Right renal cortex interstitium (tissue), 3 donors: ENCODE results near the gene HSD3B2. TPM values are rescaled to one million over a fixed set of nuclear protein-coding genes. Genes with fewer than 3 reads are reported as not detected.

Experiments used
- DNase-seq, 3 donors: peaks; one replicate each; pipeline ENCODE4 v3.0.0-alpha.2; 2013; ENCODE audit warnings: low read depth in 3 of 3, low spot score in 2 of 3
- polyA plus RNA-seq, 3 donors: library from polyadenylated mRNA; unstranded; fragments of 120-200 nt; gene quantifications; one replicate each; pipeline ENCODE4 v1.2.1, GENCODE V29; 2013; ENCODE audit not compliant: insufficient read length in 3 of 3

The HSD3B2 gene
- polyA plus RNA-seq, 3 donors, result 1.2 to 1.3 (median 1.2) TPM

DNA sequence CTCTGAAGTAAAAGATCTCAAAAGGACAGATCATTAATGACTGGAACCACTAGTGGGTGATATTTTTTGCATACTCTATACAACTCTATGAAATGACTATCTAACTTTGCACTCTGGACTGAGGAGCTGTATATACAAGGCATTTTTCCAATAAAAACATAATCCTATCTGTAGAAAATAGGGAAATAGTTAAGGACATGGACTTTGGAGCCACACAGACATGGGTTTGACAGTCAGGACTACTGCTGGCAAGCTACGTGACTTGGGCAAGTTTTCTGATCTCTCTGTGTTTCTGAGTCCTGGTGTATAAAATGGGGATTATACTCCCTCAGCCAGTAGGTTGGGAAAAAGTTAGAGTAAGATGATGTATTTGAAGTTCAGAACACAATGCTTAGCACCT lies 20.9 kb upstream of the HSD3B2 start:
- DNase-seq, result no peak

GRCh38 chr1:119396982-119397381 lies 18.0 kb upstream of the HSD3B2 start:
- no peak for DNase-seq

GRCh38 chr1:119397986-119398385 lies 17.0 kb upstream of the HSD3B2 start:
- no peak for DNase-seq

GRCh38 chr1:119404736-119405135 lies 10.2 kb upstream of the HSD3B2 start:
- DNase-seq, result no peak

DNA sequence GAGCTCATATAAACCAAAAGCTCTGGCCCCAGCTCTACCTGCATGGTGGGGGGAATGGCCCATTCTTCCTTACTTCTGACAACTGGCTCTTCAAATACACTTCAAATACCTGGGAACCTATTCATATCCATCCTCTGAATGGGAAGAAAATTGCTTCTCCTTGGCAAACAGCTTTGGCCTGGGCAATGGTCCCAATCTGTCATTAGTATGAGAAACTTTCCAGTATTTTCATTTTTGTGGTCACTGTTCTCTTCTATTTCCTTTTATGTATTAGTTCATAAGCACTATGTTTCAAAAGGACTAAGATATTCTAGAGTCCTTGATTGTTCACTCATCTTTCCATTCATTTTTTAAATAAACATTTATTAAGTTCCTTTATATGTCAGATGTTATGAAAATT lies 5.2 kb upstream of the HSD3B2 start:
- no peak for DNase-seq

- no peak for DNase-seq
Observed at GRCh38 chr1:119410961-119411360, 4.0 kb upstream of the HSD3B2 start.

DNA sequence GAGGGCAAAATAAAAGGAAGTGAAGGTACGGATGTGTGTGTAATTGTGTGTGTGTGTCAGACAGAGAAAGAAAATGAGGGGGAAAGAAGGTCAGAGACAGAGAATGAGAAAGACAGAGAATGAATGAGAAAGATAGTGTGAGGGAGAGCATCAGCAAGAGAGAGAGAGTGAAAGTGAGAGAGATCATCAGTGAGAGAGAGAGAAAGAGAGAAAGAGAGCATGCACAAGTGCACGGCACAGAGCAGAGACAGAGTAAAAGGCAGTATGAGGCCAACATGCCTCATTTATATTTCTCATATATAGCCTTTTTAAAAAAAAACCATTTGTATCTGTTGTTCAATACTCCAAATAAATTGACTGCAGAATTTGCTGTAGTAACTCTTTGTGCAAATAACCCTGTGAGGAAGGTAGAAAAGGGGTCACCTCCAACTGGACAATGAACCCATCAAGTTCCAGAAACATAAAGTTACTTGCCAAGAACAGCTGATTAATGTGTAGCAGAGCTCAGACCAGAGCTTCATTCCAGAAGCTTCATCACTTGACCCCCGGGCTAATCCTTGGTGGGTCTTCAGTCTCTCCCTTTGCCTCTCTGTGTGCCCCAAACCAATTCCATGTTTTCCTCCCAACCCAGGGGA lies 1.2 kb downstream of the HSD3B2 start:
- DNase-seq, result no peak

DNA sequence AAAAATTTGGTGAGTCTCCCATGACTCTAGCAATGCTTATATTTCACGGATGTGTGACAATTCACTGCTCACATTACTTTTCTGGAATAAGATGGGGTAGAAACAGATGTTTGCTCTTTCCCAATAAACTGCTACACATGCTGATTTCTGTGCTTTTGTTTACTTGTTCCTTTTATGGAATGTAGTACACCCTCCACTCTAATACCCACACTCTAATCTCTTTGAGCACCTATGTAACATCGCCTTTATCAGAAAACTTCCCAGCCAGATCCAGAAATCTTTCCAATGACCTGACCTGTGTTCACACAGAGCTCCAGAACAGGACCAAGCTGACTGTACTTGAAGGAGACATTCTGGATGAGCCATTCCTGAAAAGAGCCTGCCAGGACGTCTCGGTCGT lies 4.2 kb downstream of the HSD3B2 start:
- no peak for DNase-seq

DNA sequence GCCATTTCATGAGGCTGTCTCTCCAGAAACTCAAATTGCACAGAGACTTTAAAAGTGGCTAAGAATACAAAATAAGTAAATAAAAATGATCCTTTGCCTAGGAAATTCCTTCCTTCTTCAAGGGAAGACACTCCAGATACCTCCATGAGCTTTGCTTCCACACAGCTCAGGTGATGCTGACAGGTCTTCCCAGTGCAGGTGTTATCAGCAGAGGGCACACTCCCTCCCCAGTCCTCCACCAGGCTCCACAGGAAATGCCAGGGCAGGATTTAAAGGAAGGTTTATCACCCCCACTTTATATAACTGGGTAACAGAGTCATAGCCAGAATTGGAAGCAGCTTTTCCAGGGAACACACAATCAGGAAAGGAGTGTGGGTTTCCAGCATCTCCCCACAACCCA lies 5.7 kb downstream of the HSD3B2 start:
- no peak for DNase-seq

DNA sequence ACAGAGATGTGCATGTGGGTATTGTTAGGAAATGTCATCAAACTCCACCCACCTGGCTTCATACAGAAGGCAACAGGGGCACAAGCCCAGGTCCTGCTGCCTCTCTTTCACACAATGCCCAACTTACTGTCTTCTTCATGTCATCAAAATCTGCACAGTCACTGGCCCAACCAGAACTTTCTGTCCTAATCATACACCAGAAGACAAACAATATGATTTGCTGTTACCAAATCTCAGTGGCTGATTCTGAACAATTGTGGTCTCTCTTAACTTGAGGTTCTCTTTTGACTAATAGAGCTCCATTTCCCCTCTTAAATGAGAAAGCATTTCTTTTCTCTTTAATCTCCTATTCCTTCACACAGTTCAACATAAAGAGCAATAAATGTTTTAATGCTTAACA lies 7.7 kb downstream of the HSD3B2 start:
- DNase-seq, result no peak

DNA sequence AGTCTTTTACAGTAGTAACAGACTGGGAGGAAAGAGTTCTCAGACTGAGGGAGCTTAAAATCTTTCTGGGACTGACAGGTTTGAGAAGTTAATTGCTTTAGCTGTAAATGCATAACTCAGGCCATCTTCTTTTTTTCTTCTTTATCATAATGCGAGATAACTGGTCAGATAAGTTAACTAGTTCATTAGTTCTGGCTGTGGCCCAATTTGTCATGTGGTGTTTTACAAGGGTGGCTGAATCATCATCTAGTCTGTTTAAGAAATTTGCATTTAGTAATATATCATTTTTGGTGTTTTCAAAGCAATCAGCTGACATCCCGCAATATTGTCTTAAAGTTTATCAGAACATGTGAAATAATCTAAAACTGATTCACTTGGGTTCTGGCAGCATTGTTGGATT lies 14.0 kb downstream of the HSD3B2 start:
- no peak for DNase-seq

- DNase-seq, result no peak
Observed at GRCh38 chr1:119429687-119430086, 14.7 kb downstream of the HSD3B2 start.

DNA sequence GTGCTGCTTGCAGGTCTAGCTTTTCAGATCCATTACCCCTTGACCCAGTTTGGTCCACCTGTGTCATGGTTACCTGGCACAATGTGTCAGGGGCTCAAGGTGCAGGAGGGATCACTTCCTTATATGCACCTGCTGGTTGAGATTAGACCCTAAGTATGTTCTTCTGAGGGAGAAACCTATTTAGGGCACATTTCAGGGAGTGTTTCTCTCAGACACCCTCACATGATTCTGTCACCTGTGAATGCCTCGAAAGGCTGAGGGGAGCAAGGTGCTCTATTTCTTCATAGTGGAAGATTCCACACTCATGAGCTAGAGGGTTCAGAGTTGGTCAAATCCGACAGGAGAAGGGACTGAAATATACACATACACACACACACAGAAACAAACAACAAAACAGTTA lies 15.5 kb downstream of the HSD3B2 start:
- no peak for DNase-seq

DNA sequence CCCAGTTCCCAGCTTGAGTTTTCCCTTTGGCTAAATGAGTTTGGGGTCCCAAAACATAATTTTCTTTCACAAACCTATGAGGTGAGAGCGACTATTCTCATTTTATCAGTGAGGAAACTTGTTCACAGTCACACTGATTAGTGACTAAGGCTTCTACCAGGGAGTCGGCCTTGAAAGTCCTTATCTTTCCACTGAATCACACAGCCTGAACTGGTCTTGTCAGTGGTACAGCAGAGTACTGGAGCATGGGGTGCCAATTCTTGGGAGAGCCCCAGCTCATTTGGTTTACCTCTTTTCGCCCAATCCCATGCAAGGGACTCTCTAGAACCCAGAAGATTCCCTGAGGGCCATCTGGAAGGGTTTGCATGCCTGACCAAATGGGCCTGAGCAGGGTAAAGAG lies 16.9 kb downstream of the HSD3B2 start:
- no peak for DNase-seq

GRCh38 chr1:119435052-119435451 lies 20.1 kb downstream of the HSD3B2 start:
- DNase-seq, result no peak

GRCh38 chr1:119438761-119439160 lies 23.8 kb downstream of the HSD3B2 start:
- no peak for DNase-seq

GRCh38 chr1:119440721-119441307 lies 25.9 kb downstream of the HSD3B2 start:
- DNase-seq, result no peak

DNA sequence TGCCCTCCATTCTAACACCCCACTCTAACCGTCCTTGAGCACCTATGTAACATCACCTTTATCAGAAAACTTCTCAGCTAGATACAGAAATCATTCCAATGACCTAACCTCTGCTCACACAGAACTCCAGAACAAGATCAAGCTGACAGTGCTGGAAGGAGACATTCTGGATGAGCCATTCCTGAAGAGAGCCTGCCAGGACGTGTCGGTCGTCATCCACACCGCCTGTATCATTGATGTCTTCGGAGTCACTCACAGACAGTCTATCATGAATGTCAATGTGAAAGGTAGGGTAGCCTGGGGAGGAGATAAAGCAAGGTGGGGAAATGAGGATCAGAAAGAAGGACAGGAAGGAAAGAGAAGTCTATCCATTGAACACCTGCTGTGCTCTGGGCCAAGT lies 27.8 kb downstream of the HSD3B2 start:
- no peak for DNase-seq

DNA sequence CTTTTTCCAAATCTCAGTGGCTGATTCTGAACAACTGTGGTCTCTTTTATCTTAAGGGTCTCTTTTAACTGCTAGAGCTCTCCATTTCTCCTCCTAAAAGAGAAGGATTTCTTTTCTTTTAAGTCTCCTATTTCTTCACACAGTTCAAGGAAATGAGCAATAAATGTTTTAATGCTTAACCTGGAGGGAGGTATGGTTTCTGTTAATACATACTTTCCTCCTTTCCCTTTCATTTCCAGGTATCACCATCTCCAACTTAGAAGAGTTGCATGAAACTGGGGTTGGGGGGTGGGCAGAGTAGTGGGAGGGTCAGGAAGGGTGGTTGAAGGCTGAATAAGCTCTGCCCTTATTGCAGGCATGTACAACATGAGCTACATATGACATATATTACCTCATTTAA lies 31.4 kb downstream of the HSD3B2 start:
- DNase-seq, result no peak

- no peak for DNase-seq
Observed at GRCh38 chr1:119447344-119448126, 32.6 kb downstream of the HSD3B2 start.

DNA sequence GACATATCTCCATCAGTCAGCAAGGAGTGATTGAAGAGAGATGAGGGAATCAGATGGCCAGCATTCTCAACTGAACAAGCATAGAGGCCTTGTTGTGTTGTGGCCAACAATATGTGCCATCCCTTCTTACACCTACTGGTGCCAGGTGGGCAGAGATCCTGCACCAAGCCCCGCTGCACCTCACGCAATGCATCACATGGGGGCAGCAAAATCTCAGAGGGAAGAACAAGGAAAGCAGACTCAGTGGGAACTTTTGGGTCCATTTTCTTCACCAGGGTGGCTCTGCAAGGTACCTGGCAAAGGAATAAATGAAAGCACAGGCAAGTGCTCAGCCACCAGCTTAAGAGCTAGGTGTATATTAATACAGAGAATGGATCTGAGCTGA lies 33.2 kb downstream of the HSD3B2 start:
- DNase-seq, result no peak

- DNase-seq, result no peak
Observed at GRCh38 chr1:119449971-119450370, 35.0 kb downstream of the HSD3B2 start.
